Measurements from ENCODE around the gene ST8SIA2. TPM values are rescaled to one million over a fixed set of nuclear protein-coding genes. Genes with fewer than 3 reads are reported as not detected.
A peak's percentile ranks its signal among the peaks of the same experiment; 100 is the strongest.

The ST8SIA2 gene
- total and polyA plus RNA-seq, 7 experiments from 2014 or later = not detected

DNA sequence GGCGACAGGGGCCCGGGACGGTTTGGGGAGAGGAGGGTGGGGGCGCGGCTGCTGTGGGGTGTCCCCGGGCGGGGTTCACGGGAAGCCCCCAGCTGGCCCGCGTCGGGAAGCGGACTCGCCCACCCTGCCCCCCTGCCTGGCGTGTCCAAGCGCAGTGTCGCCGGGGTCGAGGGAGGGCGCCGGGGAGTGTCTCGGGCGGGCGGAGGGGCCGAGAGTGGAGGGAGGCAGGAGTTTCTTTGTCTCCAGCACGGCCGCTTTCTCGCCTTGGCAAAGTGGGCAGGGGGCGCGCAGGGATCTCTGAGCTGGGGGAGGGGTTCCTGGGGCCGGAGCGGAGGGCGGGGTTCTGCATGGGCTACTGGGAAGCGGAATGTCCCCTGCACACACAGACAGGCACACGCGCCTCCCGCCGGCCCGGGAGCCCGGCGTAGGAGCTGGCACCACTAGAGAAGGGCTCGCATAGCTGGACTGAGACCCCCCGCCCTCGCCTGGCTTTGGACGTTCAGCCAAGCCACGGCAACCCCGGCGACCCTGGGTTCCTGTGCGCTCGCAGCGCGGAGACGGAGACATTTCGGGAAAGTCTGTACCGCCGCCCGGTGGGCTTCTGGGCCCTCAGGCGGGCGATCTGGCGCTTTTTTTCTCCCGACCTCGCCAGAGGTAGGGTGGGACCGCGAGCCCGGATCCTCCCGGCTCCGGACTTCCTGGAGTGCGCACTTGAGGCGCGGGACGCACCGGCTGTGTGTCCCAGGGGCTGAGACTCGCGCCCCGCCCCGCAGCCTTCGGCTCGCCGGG lies 822 bp downstream of the ST8SIA2 start:
- Mint-ChIP-seq H3K9me3 (peaks cover 0 to 7% (median 0%) of the 10 kb centered on the region in 11 donors), H3K27ac (no peak overlapping the region), H3K4me3 (peak overlapping the region in 1 of 10 donors; percentile 59), H3K36me3 (no peaks in the 10 kb centered on the region), H3K4me1 (peaks cover 2 to 15% (median 6%) of the 10 kb centered on the region in 7 donors), H3K27me3 (peaks cover 56 to 86% (median 69%) of the 10 kb centered on the region in 5 donors)
- DNase-seq (no peak), ATAC-seq (no peak)
- H3K27me3 ChIP-seq (ENCODE audit: control insufficient read depth in 2 of 2, insufficient read depth in 2 of 2, low read length in 2 of 2) = peaks cover 0 to 3% of the 10 kb centered on the region in 2 donors
- H3K4me3 ChIP-seq (ENCODE audit: low read length) = no peak overlapping the region
- H3K4me1 ChIP-seq (ENCODE audit: control insufficient read depth in 2 of 2, insufficient read depth in 2 of 2, low read length in 2 of 2) = no peaks in the 10 kb centered on the region
- no peak overlapping the region for H3K27ac ChIP-seq (ENCODE audit: low read depth, low read length)
- ChIA-PET POLR2A (no interaction called here), CTCF (no interaction called here)
- no peaks in the 10 kb centered on the region for H3K36me3 ChIP-seq (ENCODE audit: control insufficient read depth in 2 of 3, insufficient read depth in 3 of 3, low read length in 3 of 3)
- H3K9me3 ChIP-seq (ENCODE audit: control insufficient read depth in 2 of 3, low read length in 3 of 3) = no peaks in the 10 kb centered on the region
- intact Hi-C loops (cut with micrococcal nuclease) = loop anchor here in 1 of 2 donors (5.0 kb wide), 1 partner anchor 318 kb away; no protein-coding TSS in a partner anchor

DNA sequence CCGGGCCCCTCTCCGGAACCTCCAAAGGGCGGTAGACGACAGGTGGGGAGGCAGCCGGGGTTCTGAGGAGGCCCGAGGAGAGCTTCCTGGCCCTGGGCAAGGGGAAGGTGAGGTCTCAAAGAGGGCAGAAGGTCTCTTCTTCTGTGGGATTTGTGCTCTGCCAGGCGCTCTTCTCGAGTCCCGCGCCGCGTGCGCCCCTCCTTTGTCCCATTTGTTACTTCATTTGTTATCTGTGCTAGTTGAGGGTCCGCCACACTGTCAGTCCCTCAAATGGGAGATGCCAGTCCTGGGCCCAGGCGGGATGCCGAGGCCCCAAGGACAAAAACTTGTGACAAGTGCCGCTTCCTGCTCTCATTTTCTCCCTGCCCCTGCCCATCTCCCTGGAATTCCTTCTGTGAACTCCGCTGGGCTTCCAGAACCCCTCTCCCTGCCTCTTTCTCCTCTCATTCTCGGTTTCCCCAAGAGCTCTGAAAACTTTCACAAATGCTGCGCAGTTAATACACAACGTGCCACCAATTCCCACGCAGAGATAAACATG lies 1.5 kb downstream of the ST8SIA2 start:
- no peak overlapping the region for H3K4me3 ChIP-seq (ENCODE audit: low read length)
- Mint-ChIP-seq H3K4me3 (peak overlapping the region in 3 of 10 donors; percentile 31 to 55 (median 50)), H3K9me3 (peaks cover 0 to 7% (median 0%) of the 10 kb centered on the region in 11 donors)

DNA sequence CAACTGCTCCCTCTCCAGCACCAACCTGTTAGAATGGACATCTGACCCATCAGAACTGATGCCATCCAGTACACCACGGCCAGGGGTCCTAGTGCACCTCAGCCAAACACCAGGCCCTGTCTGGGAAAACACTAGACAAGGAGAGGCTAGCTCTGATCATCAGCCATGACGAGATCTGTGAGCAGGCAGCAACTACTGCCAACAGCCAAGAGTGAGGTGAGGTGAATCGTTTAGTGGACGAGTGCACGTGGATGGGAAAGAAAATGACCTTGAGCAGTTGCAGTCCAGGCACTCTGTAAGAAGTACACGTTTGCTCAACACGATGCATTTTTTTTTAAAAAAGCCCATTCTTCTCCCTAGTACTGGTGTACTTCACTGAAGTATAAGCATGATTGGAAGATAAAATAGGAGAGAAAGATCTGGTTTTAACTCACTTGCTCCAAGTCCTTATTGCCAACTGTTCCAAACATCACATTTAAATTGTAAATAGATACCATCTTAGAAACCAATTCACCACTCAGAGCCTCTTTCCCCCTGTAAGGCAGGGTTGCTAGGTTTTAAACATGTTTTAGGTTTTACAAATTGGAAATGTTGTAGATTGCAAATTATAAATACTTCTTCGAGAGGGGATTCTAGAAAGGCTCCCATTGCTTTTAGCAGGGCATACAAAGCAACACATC lies 5.7 kb downstream of the ST8SIA2 start:
- Histone ChIP-seq H3K27me3 (ENCODE audit: control insufficient read depth in 2 of 2, insufficient read depth in 2 of 2, low read length in 2 of 2) (no peaks in the 10 kb centered on the region), H3K36me3 (ENCODE audit: control insufficient read depth in 2 of 3, insufficient read depth in 3 of 3, low read length in 3 of 3) (no peaks in the 10 kb centered on the region), H3K9me3 (ENCODE audit: control insufficient read depth in 2 of 3, low read length in 3 of 3) (no peaks in the 10 kb centered on the region), H3K4me3 (ENCODE audit: low read length) (no peak overlapping the region), H3K27ac (ENCODE audit: low read depth, low read length) (no peak overlapping the region), H3K4me1 (ENCODE audit: control insufficient read depth in 2 of 2, insufficient read depth in 2 of 2, low read length in 2 of 2) (no peaks in the 10 kb centered on the region)
- peaks cover 33 to 75% (median 45%) of the 10 kb centered on the region in 5 donors for H3K27me3 Mint-ChIP-seq
- intact Hi-C loops (cut with micrococcal nuclease) = no loop called here
- CTCF ChIA-PET = no interaction called here
- H3K4me3 Mint-ChIP-seq = no peak overlapping the region
- peaks cover 0 to 4% (median 0%) of the 10 kb centered on the region in 11 donors for H3K9me3 Mint-ChIP-seq
- H3K36me3 Mint-ChIP-seq = no peaks in the 10 kb centered on the region
- ATAC-seq (no peak), DNase-seq (no peak)
- POLR2A ChIA-PET = no interaction called here
- no peak overlapping the region for H3K27ac Mint-ChIP-seq
- peaks cover 0 to 6% (median 5%) of the 10 kb centered on the region in 7 donors for H3K4me1 Mint-ChIP-seq

More for the DNA sequence above, 1.5 kb downstream of the ST8SIA2 start:
- H3K4me1 ChIP-seq (ENCODE audit: control insufficient read depth in 2 of 2, insufficient read depth in 2 of 2, low read length in 2 of 2) = no peaks in the 10 kb centered on the region
- ChIA-PET CTCF (no interaction called here), POLR2A (no interaction called here)
- H3K27me3 Mint-ChIP-seq = peaks cover 54 to 86% (median 66%) of the 10 kb centered on the region in 5 donors
- H3K27ac Mint-ChIP-seq = no peak overlapping the region
- peaks cover 2 to 15% (median 6%) of the 10 kb centered on the region in 7 donors for H3K4me1 Mint-ChIP-seq
- H3K27me3 ChIP-seq (ENCODE audit: control insufficient read depth in 2 of 2, insufficient read depth in 2 of 2, low read length in 2 of 2) = peaks cover 0 to 3% of the 10 kb centered on the region in 2 donors
- H3K9me3 ChIP-seq (ENCODE audit: control insufficient read depth in 2 of 3, low read length in 3 of 3) = no peaks in the 10 kb centered on the region
- H3K36me3 ChIP-seq (ENCODE audit: control insufficient read depth in 2 of 3, insufficient read depth in 3 of 3, low read length in 3 of 3) = no peaks in the 10 kb centered on the region
- intact Hi-C loops (cut with micrococcal nuclease) = no loop called here
- H3K27ac ChIP-seq (ENCODE audit: low read depth, low read length) = no peak overlapping the region
- H3K36me3 Mint-ChIP-seq = no peaks in the 10 kb centered on the region
- DNase-seq (no peak), ATAC-seq (no peak)

DNA sequence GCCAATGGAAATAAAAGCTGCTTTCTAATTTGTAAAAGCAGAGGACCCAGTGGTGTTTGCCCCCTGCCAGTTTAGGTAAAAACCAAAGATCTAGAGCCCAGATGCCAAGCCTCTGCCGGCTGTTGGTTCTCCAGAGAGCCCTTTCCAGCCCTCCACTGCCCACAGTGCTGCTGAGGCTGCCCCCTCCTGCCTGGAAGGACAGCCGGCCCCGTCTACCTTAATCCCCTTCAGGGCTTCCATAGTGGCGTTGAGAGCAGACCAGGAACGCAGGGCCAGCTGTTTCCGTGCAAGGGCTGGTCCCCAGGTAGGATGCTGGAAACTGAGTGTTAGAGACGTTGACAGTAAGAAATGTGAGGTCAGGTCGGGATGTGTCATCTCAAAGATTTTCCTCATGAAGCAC lies 6.9 kb downstream of the ST8SIA2 start:
- ChIA-PET CTCF (no interaction called here), POLR2A (no interaction called here)
- peaks cover 0 to 4% (median 0%) of the 10 kb centered on the region in 11 donors for H3K9me3 Mint-ChIP-seq
- no peak overlapping the region for H3K27ac ChIP-seq (ENCODE audit: low read depth, low read length)
- no peaks in the 10 kb centered on the region for H3K36me3 ChIP-seq (ENCODE audit: control insufficient read depth in 2 of 3, insufficient read depth in 3 of 3, low read length in 3 of 3)
- no peaks in the 10 kb centered on the region for H3K9me3 ChIP-seq (ENCODE audit: control insufficient read depth in 2 of 3, low read length in 3 of 3)
- intact Hi-C loops (cut with micrococcal nuclease) = no loop called here
- no peaks in the 10 kb centered on the region for H3K27me3 ChIP-seq (ENCODE audit: control insufficient read depth in 2 of 2, insufficient read depth in 2 of 2, low read length in 2 of 2)
- H3K27me3 Mint-ChIP-seq = peaks cover 24 to 65% (median 36%) of the 10 kb centered on the region in 5 donors
- no peak overlapping the region for H3K4me3 ChIP-seq (ENCODE audit: low read length)
- ATAC-seq (no peak), DNase-seq (no peak)
- no peaks in the 10 kb centered on the region for H3K36me3 Mint-ChIP-seq
- peak overlapping the region in 1 of 10 donors; percentile 26 for H3K4me3 Mint-ChIP-seq
- no peak overlapping the region for H3K27ac Mint-ChIP-seq
- no peaks in the 10 kb centered on the region for H3K4me1 ChIP-seq (ENCODE audit: control insufficient read depth in 2 of 2, insufficient read depth in 2 of 2, low read length in 2 of 2)
- peaks cover 0 to under 1% (median under 1%) of the 10 kb centered on the region in 7 donors for H3K4me1 Mint-ChIP-seq

GRCh38 chr15:92400980-92401787 lies 7.5 kb downstream of the ST8SIA2 start:
- H3K4me3 ChIP-seq (ENCODE audit: low read length) = no peak overlapping the region
- H3K36me3 Mint-ChIP-seq = no peaks in the 10 kb centered on the region
- no peaks in the 10 kb centered on the region for H3K4me1 Mint-ChIP-seq
- H3K9me3 ChIP-seq (ENCODE audit: control insufficient read depth in 2 of 3, low read length in 3 of 3) = no peaks in the 10 kb centered on the region
- no peaks in the 10 kb centered on the region for H3K27me3 ChIP-seq (ENCODE audit: control insufficient read depth in 2 of 2, insufficient read depth in 2 of 2, low read length in 2 of 2)
- H3K27ac ChIP-seq (ENCODE audit: low read depth, low read length) = no peak overlapping the region
- no peak overlapping the region for H3K4me3 Mint-ChIP-seq
- peaks cover 18 to 59% (median 30%) of the 10 kb centered on the region in 5 donors for H3K27me3 Mint-ChIP-seq
- peaks cover 0 to under 1% (median 0%) of the 10 kb centered on the region in 11 donors for H3K9me3 Mint-ChIP-seq
- DNase-seq (no peak), ATAC-seq (no peak)
- H3K36me3 ChIP-seq (ENCODE audit: control insufficient read depth in 2 of 3, insufficient read depth in 3 of 3, low read length in 3 of 3) = no peaks in the 10 kb centered on the region
- intact Hi-C loops (cut with micrococcal nuclease) = no loop called here
- CTCF ChIA-PET = no interaction called here
- no peaks in the 10 kb centered on the region for H3K4me1 ChIP-seq (ENCODE audit: control insufficient read depth in 2 of 2, insufficient read depth in 2 of 2, low read length in 2 of 2)
- POLR2A ChIA-PET = interaction anchor here (0.6 kb wide), 1 partner anchor 586 kb away, joined by 3 read pairs; no protein-coding TSS in a partner anchor
- no peak overlapping the region for H3K27ac Mint-ChIP-seq

DNA sequence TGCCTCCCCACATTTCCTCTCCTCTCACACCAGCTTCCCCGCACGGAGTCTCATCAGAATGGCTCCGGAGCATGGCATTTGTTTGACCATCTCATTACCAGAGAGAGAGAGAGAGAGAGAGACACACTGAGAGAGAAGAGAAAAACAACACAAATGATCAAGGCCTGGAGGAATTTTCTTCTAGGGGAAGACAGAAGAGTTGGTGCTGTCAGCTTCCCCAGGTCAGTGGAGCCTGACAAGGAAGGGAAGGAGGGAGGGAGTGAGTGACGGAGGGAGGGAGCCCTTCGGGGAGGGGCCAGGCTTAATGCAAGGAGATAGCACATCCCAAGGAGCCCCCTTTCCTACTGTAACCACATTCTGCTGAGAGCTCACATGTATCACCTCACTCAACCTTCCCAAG lies 9.1 kb downstream of the ST8SIA2 start:
- H3K36me3 ChIP-seq (ENCODE audit: control insufficient read depth in 2 of 3, insufficient read depth in 3 of 3, low read length in 3 of 3) = no peaks in the 10 kb centered on the region
- no peak for DNase-seq
- no peak overlapping the region for H3K27ac ChIP-seq (ENCODE audit: low read depth, low read length)
- Mint-ChIP-seq H3K27me3 (peaks cover 6 to 43% (median 17%) of the 10 kb centered on the region in 5 donors), H3K4me3 (no peak overlapping the region), H3K36me3 (no peaks in the 10 kb centered on the region), H3K27ac (no peak overlapping the region), H3K4me1 (no peaks in the 10 kb centered on the region), H3K9me3 (no peaks in the 10 kb centered on the region)
- no peak for ATAC-seq
- POLR2A ChIA-PET = no interaction called here
- CTCF ChIA-PET = no interaction called here
- intact Hi-C loops (cut with micrococcal nuclease) = no loop called here
- H3K4me3 ChIP-seq (ENCODE audit: low read length) = no peak overlapping the region
- no peaks in the 10 kb centered on the region for H3K9me3 ChIP-seq (ENCODE audit: control insufficient read depth in 2 of 3, low read length in 3 of 3)
- H3K27me3 ChIP-seq (ENCODE audit: control insufficient read depth in 2 of 2, insufficient read depth in 2 of 2, low read length in 2 of 2) = no peaks in the 10 kb centered on the region
- H3K4me1 ChIP-seq (ENCODE audit: control insufficient read depth in 2 of 2, insufficient read depth in 2 of 2, low read length in 2 of 2) = no peaks in the 10 kb centered on the region

Measured in naive thymus-derived CD4-positive, alpha-beta T cell (primary cell).